Stomach smooth muscle (tissue), 2 donors: ENCODE results near the gene GPR22.

Experiments used
- H3K27ac ChIP-seq: one replicate; pipeline ENCODE4 v1.7.0; 2013; ENCODE audit warnings: mild to moderate bottlenecking, low read length, inconsistent platforms
- H3K27me3 ChIP-seq, 2 donors: one replicate each; pipeline ENCODE4 v1.7.0; 2013; ENCODE audit warnings: low read length in 2 of 2; ENCODE audit not compliant: insufficient read depth in 2 of 2, control insufficient read depth in 1 of 2
- H3K36me3 ChIP-seq, 2 donors: one replicate each; pipeline ENCODE4 v1.7.0; 2013; ENCODE audit warnings: low read length in 2 of 2; ENCODE audit not compliant: control insufficient read depth in 2 of 2, insufficient read depth in 2 of 2
- H3K4me1 ChIP-seq: one replicate; pipeline ENCODE4 v1.7.0; 2013; ENCODE audit warnings: low read length; ENCODE audit not compliant: control insufficient read depth, insufficient read depth
- H3K4me3 ChIP-seq, 2 donors: one replicate each; pipeline ENCODE4 v1.7.0; 2013; ENCODE audit warnings: low read length in 2 of 2
- H3K9ac ChIP-seq, 2 donors: one replicate each; pipeline ENCODE4 v1.7.0; 2013; ENCODE audit warnings: low read length in 2 of 2, mild to moderate bottlenecking in 1 of 2
- H3K9me3 ChIP-seq, 2 donors: one replicate each; pipeline ENCODE4 v1.7.0; 2013; ENCODE audit warnings: low read length in 2 of 2; ENCODE audit not compliant: control insufficient read depth in 2 of 2
- donor health status: healthy.
- donor health status: Pancreatic carcinoma.

The GPR22 gene

GRCh38 chr7:107502797-107503196 is 32.9 kb downstream of the GPR22 start:
- Histone ChIP-seq H3K27ac (no peak overlapping the region), H3K4me3 (no peak overlapping the region), H3K9ac (no peak overlapping the region), H3K36me3 (peaks cover 0 to 4% of the 10 kb centered on the region in 2 donors), H3K27me3 (no peaks in the 10 kb centered on the region), H3K9me3 (no peaks in the 10 kb centered on the region), H3K4me1 (no peaks in the 10 kb centered on the region)

GRCh38 chr7:107503687-107504086 is 33.8 kb downstream of the GPR22 start:
- H3K9ac ChIP-seq: no peak overlapping the region
- no peaks in the 10 kb centered on the region for H3K27me3 ChIP-seq
- H3K9me3 ChIP-seq: no peaks in the 10 kb centered on the region
- no peak overlapping the region for H3K27ac ChIP-seq
- no peak overlapping the region for H3K4me3 ChIP-seq
- H3K36me3 ChIP-seq: peaks cover 0 to 4% of the 10 kb centered on the region in 2 donors
- H3K4me1 ChIP-seq: no peaks in the 10 kb centered on the region

GRCh38 chr7:107505362-107505761 is 35.5 kb downstream of the GPR22 start:
- Histone ChIP-seq H3K9ac (no peak overlapping the region), H3K9me3 (no peaks in the 10 kb centered on the region), H3K4me3 (no peak overlapping the region), H3K27ac (no peak overlapping the region), H3K27me3 (no peaks in the 10 kb centered on the region), H3K4me1 (no peaks in the 10 kb centered on the region), H3K36me3 (peaks cover 0 to 4% of the 10 kb centered on the region in 2 donors)

GRCh38 chr7:107505997-107506673 is 36.3 kb downstream of the GPR22 start:
- H3K9ac ChIP-seq: no peak overlapping the region
- H3K9me3 ChIP-seq: no peaks in the 10 kb centered on the region

GRCh38 chr7:107506674-107507339 is 37.0 kb downstream of the GPR22 start:
- no peaks in the 10 kb centered on the region for H3K4me1 ChIP-seq
- no peak overlapping the region for H3K27ac ChIP-seq
- no peak overlapping the region for H3K9ac ChIP-seq
- no peaks in the 10 kb centered on the region for H3K27me3 ChIP-seq
- peaks cover 0 to 4% of the 10 kb centered on the region in 2 donors for H3K36me3 ChIP-seq
- H3K4me3 ChIP-seq: no peak overlapping the region
- no peaks in the 10 kb centered on the region for H3K9me3 ChIP-seq

More at GRCh38 chr7:107505997-107506673, 36.3 kb downstream of the GPR22 start:
- H3K4me1 ChIP-seq: no peaks in the 10 kb centered on the region
- H3K4me3 ChIP-seq: no peak overlapping the region
- no peaks in the 10 kb centered on the region for H3K27me3 ChIP-seq
- peaks cover 0 to 4% of the 10 kb centered on the region in 2 donors for H3K36me3 ChIP-seq
- no peak overlapping the region for H3K27ac ChIP-seq
